Muscle layer of colon (tissue), 2 donors: ENCODE measurements around the gene APBA3.

Experiments used
- H3K27ac ChIP-seq: one replicate; pipeline ENCODE4 v1.7.0; 2013; ENCODE audit warnings: low read depth, mild to moderate bottlenecking, low read length, moderate library complexity
- H3K27me3 ChIP-seq, 2 donors: one replicate each; pipeline ENCODE4 v1.7.0; 2013; ENCODE audit warnings: low read length in 2 of 2, mild to moderate bottlenecking in 2 of 2; ENCODE audit not compliant: insufficient read depth in 2 of 2, control insufficient read depth in 1 of 2
- H3K36me3 ChIP-seq: one replicate; pipeline ENCODE4 v1.7.0; 2013; ENCODE audit warnings: mild to moderate bottlenecking, low read length; ENCODE audit not compliant: insufficient read depth
- H3K4me1 ChIP-seq: one replicate; pipeline ENCODE4 v1.7.0; 2013; ENCODE audit warnings: mild to moderate bottlenecking, low read length; ENCODE audit not compliant: insufficient read depth
- H3K4me3 ChIP-seq, 2 donors: one replicate each; pipeline ENCODE4 v1.7.0; 2013; ENCODE audit warnings: low read length in 2 of 2, low read depth in 1 of 2, mild to moderate bottlenecking in 1 of 2, moderate library complexity in 1 of 2
- H3K9ac ChIP-seq: one replicate; pipeline ENCODE4 v1.7.0; 2013; ENCODE audit warnings: low read length
- H3K9me3 ChIP-seq: one replicate; pipeline ENCODE4 v1.7.0; 2013; ENCODE audit warnings: mild to moderate bottlenecking, low read length
- donor health status: abdominal sarcoma.
- donor health status: Adenocarcinoma of cecum.

The APBA3 gene

DNA sequence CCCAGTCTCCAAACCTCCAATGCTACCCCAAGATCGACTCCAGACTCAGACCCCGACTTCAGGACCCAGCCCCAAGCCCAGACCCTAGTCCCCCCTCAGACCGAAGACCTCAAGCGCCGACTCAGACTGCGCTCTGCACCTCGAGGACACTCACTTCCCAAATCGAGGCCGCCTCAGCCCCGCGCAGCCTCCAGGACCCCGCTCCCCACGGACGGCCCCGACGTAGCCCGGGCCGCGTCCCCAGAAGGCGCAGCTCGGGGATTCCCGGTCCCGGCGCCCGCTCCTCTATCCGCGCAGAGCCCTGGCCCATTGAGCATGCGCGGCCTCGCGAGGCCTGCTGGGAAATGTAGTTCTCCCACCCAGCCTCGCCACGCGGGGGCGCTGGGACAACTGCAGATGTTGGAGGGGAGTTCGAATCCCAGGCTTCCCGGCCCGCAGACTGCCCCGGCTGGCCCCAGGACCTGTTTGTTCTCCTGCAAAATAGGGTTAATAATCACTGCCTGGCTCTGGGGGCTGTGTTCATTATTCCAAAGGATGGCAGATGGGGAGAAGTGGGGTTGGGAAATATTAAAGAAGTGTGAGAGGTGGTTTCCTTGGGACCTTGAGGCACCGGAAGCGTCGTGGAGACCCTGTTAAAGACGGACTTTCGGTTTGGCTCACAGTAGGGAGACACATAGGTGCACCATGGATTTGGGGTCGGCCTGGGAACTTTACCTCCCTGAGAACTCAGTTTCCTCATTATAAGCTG is at the start of gene APBA3:
Gene APBA3, minus strand, starts transcription at position 311 of the 748 bp plus-strand sequence. CDS start 1,428 bp downstream, outside the sequence.
- Histone ChIP-seq H3K36me3 (peaks cover 12% of the 10 kb centered on the region), H3K9me3 (no peaks in the 10 kb centered on the region), H3K27me3 (no peaks in the 10 kb centered on the region), H3K27ac (peak within 1 kb of the TSS; percentile 97), H3K4me3 (peak within 1 kb of the TSS; percentile 96 to 97), H3K9ac (peak within 1 kb of the TSS; percentile 81), H3K4me1 (peaks cover 8% of the 10 kb centered on the region)

DNA sequence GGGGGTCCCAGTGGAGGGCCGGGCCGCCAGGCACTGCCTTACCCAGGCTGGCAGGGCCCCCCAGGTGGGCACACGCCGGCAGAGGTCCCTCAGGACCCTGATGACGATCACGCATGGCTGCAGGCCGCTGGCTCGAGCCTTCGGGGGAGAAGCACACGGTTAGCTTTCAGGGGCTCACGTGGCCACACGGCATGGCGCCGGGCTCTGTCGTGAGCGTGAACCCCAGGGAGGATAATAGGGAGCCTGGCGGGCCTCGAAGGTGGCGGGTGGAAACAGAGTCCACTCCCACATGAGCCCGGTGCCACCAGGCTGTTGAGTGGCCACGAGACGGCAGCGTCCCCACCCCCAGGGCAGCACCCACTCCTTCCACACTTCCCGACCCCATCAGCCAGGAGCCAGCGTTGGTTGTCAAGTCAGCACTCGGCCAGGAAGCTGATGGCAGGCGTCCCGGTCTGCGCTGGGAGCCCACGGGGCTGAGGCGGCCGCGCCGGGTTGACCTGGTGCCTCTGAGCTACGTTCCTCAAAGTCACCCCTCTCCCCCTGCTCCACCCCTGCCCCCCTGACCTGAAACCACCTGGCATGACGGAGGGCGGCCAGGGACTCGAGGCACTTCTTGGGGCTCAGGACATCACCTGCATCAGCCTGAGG is 49.3 kb upstream of the APBA3 start:
- no peaks in the 10 kb centered on the region for H3K36me3 ChIP-seq

GRCh38 chr19:3809881-3810707 is 48.6 kb upstream of the APBA3 start:
- H3K9me3 ChIP-seq: no peaks in the 10 kb centered on the region
- H3K4me3 ChIP-seq: no peak overlapping the region
- H3K4me1 ChIP-seq: no peaks in the 10 kb centered on the region
- no peak overlapping the region for H3K9ac ChIP-seq
- H3K27ac ChIP-seq: no peak overlapping the region
- no peaks in the 10 kb centered on the region for H3K36me3 ChIP-seq
- peaks cover 0 to 10% of the 10 kb centered on the region in 2 donors for H3K27me3 ChIP-seq

More for the DNA sequence above, 49.3 kb upstream of the APBA3 start:
- Histone ChIP-seq H3K4me3 (no peak overlapping the region), H3K27ac (no peak overlapping the region), H3K27me3 (peaks cover 0 to 10% of the 10 kb centered on the region in 2 donors), H3K9me3 (no peaks in the 10 kb centered on the region), H3K4me1 (no peaks in the 10 kb centered on the region), H3K9ac (no peak overlapping the region)

DNA sequence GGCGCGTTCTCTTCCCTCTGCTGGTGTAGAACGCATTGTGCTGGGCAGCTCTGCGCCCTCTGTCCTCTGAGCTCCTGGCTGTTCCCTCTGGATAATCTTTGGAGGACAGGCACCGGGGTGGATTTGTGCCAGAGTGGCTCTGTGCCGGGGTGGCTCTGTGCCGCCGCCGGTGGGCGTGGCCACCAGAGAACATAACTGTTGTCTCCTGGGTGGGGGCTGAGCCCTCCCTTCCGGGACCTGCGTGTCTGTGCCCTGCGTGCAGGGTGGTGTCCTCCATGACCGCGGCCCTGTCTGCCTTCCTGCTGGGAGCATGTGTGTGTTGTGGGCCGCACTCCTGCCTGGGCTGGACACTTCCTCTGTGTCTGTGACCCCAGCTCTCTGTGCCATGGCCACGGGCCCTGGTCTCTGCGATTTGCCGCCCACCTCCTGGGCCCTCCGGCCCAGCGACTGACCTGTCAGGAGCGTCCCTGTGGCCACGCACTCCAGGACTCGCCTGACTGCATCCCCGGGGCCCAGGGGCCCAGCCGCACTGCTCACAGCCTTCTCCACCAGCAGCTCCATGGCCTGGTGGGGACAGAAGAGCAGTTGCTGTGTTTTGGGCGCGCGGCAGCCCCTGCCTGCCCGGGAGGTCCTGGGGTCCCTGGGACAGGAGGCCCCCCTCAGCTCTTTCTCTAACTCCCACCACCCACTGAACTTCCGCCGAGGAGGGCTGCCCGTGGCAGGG is 47.1 kb upstream of the APBA3 start:
- no peak overlapping the region for H3K9ac ChIP-seq
- H3K4me3 ChIP-seq: no peak overlapping the region
- no peak overlapping the region for H3K27ac ChIP-seq
- no peaks in the 10 kb centered on the region for H3K9me3 ChIP-seq
- peaks cover 0 to 16% of the 10 kb centered on the region in 2 donors for H3K27me3 ChIP-seq
- H3K36me3 ChIP-seq: no peaks in the 10 kb centered on the region
- H3K4me1 ChIP-seq: no peaks in the 10 kb centered on the region

DNA sequence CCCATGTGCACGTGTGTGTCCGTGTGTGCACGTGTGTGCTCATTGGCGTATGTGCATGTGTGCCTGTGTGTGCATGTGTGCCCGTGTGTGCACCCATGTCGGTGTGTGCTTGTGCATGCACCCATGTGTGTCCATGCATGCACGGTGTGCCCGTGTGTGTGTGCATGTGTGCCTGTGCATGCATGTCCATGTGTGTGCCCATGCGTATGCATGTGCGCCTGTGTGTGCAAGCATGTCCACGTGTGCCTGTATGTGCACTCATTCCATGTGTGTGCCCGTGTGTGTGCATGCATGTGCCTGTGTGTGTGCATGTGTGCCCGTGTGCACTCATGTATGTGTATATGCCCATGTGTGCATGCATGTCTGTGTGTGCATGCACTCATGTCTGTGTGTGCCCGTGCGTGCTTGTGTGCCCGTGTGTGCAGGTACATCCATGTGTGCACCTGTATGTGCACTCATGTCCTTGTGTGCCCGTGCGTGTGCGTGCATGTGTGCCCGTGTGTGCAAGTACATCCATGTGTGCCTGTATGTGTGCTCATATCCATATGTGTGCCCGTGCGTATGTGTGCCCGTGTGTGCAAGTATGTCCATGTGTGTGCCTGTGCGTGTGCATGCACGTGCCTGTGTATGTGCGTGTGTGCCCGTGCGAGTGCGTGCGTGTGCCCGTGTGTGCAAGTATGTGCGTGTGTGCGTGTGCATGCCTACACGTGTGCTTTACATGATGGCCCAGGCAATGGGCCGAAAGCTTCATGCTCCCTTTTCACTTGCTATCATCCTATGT is 46.3 kb upstream of the APBA3 start:
- H3K27ac ChIP-seq: no peak overlapping the region
- H3K9ac ChIP-seq: no peak overlapping the region
- no peak overlapping the region for H3K4me3 ChIP-seq
- H3K36me3 ChIP-seq: no peaks in the 10 kb centered on the region
- no peaks in the 10 kb centered on the region for H3K9me3 ChIP-seq
- H3K27me3 ChIP-seq: peaks cover 0 to 18% of the 10 kb centered on the region in 2 donors
- H3K4me1 ChIP-seq: no peaks in the 10 kb centered on the region

DNA sequence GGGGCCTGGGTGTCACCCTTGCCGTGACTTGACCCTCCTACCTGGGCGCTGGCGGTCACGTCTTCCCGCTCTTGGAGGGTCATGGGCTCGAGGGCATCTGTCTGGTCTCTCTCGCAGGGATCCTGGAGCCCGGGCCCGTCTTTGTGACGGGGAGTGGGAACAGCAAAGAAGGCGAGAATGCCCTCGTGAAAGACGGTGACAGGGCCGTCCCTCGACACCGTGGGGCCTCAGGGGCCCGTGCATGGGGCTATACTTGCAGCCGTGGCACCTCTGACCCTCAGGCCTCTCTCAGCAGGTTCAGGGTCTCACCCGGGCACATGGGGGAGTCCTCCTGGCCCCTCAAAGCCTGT is 45.6 kb upstream of the APBA3 start:
- Histone ChIP-seq H3K36me3 (no peaks in the 10 kb centered on the region), H3K9ac (no peak overlapping the region), H3K4me1 (no peaks in the 10 kb centered on the region), H3K4me3 (no peak overlapping the region), H3K27me3 (peaks cover 0 to 18% of the 10 kb centered on the region in 2 donors), H3K27ac (no peak overlapping the region), H3K9me3 (no peaks in the 10 kb centered on the region)

DNA sequence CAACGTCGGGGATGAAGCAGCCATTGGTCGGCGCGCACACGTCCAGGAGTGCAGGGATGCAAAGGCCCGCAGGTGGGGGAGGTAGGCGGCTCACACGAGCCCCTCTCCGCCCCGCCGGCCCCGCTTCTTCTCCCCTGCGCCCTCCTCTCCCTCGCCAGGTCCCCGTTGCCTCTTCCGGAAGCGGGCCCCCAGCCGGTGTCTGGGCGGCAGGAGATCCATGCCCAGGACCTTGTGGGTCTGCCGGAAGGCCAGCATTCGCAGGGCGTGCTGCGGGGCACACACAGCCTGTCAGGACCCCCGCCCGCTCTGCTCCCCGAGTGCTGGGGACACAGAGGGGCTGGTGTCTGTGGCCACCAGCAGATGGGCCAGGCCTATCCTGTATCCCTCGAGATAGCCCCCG is 44.4 kb upstream of the APBA3 start:
- H3K4me3 ChIP-seq: no peak overlapping the region
- peaks cover 0 to 26% of the 10 kb centered on the region in 2 donors for H3K27me3 ChIP-seq
- no peaks in the 10 kb centered on the region for H3K4me1 ChIP-seq
- H3K36me3 ChIP-seq: no peaks in the 10 kb centered on the region
- no peak overlapping the region for H3K27ac ChIP-seq
- H3K9me3 ChIP-seq: no peaks in the 10 kb centered on the region
- no peak overlapping the region for H3K9ac ChIP-seq

GRCh38 chr19:3804429-3804828 is 42.9 kb upstream of the APBA3 start:
- peaks cover 0 to 29% of the 10 kb centered on the region in 2 donors for H3K27me3 ChIP-seq
- no peak overlapping the region for H3K9ac ChIP-seq
- H3K27ac ChIP-seq: no peak overlapping the region
- H3K9me3 ChIP-seq: no peaks in the 10 kb centered on the region
- H3K36me3 ChIP-seq: no peaks in the 10 kb centered on the region
- no peak overlapping the region for H3K4me3 ChIP-seq
- no peaks in the 10 kb centered on the region for H3K4me1 ChIP-seq

GRCh38 chr19:3803986-3804385 is 42.5 kb upstream of the APBA3 start:
- Histone ChIP-seq H3K27me3 (peaks cover 0 to 33% of the 10 kb centered on the region in 2 donors), H3K9ac (no peak overlapping the region), H3K9me3 (no peaks in the 10 kb centered on the region), H3K36me3 (no peaks in the 10 kb centered on the region), H3K4me1 (no peaks in the 10 kb centered on the region), H3K27ac (no peak overlapping the region), H3K4me3 (no peak overlapping the region)

GRCh38 chr19:3803114-3803888 is 41.8 kb upstream of the APBA3 start:
- Histone ChIP-seq H3K9ac (no peak overlapping the region), H3K4me3 (no peak overlapping the region), H3K27me3 (peaks cover 0 to 39% of the 10 kb centered on the region in 2 donors), H3K36me3 (no peaks in the 10 kb centered on the region), H3K9me3 (no peaks in the 10 kb centered on the region), H3K27ac (no peak overlapping the region), H3K4me1 (no peaks in the 10 kb centered on the region)
